Measurements from ENCODE around the gene VCL.

The VCL gene

DNA sequence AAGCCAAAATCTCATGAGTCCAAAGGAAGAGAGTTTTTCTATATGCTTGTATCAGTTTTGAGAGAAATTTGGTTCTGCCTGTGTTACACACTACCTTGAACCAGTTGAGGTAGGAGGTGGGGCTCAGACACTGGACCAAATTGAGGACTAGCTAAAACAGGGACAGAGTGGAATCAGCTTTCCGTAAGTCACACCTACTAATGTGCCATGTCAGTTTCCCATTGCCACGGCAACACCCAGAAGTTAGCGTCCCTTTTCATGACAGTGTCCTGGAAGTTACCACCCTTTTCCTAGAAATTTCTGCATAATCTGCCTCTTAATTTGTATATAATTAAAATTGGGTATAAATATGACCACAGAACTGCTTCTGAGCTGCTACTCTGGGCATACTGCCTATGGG lies 162.1 kb downstream of the VCL start:
- DNase-seq: no peak

DNA sequence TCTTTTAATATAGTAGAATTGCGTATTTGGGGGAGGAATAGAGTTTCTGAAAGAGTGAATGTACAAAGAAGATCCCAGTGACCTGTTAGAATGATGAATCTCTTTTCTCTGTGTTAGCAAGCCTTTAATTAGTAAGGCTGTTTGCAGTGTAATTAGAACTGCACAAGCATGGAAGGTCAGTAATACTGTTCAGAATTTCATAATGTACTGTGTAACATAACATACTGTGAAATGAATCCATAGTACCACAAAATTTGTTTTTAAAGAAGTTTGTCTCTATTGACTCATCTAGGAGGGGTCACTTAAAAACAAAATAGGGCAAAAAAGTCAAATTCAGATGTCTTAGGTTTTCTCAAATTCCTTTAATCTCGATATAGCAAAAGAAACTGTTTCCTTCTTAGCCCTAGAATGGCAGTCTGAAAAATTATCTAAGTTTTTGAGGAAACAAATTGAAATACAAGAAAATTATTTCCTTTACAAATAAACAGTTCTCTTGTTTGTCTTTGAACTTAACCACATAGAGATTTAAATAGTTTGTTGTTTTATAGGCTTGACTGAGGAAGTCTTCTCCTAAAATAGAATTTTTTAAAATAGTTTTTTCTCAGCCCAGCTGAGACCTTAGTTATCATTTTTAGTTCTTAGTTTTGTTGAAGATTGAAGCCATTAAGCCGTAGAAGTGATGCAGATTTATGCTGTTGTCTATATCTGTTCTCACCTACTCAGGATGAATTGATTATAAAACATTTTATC lies 165.6 kb downstream of the VCL start:
- no peak for DNase-seq

GRCh38 chr10:74164716-74165529 lies 167.0 kb downstream of the VCL start:
- DNase-seq: no peak

- DNase-seq: no peak
Observed at GRCh38 chr10:74165530-74165901, 167.6 kb downstream of the VCL start.

DNA sequence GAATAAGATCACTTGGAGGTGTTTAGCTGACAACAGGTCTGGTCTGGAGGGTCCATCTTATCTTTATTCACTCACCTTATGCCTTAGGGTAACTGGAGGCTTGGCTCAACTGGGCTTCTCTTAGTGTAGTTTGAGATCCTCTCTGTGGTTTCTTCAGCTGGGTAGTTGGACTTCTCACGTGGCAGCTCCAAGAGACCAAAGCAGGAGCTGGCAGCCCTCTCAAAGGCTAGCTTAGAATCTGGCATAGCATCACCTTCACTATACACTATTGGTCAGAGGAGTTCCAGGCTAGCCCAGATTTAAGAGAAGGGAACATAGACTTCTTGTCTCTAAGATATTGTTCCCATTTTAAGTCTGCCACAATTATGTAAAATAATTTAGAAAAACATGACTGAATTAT lies 169.5 kb downstream of the VCL start:
- no peak for DNase-seq

Data from CD4-positive, alpha-beta T cell treated with Interleukin-10 for 1 hour (primary cell).